ENCODE data around the gene PDE7B. TPM values are rescaled to one million over a fixed set of nuclear protein-coding genes. Genes with fewer than 3 reads are reported as not detected.

The PDE7B gene
- total and polyA plus RNA-seq, 9 of the 15 experiments (the other 6 are each of a cell fraction or from before 2014, with no cell fraction given), result 0.01 TPM; not detected in 8

DNA sequence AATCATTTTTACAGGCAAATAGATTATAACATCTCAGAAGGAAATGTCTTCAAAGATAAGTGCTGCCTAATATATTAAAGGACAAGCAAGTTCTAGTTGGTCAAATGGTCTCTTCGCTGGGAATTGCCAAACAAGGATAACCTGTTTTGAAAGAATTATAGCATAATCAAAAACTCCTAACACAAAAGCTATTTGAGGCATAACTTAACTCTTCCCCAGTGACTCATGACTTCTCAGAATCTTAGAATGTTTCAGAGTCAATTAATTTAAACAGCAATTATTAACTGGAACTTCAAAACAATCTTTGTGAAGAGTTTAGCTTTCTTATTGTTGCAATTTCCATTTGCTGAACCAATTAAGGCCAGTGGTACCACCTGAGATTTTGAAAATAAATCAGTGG is 272.0 kb downstream of the PDE7B start:
- ChIA-PET POLR2A (interaction anchor here (0.9 kb wide), 1 partner anchor 57 kb away, joined by 3 read pairs; no protein-coding TSS in a partner anchor), CTCF (ENCODE audit: low intra/inter-chr PET ratio) (no interaction called here)
- H3K4me2 ChIP-seq (ENCODE audit: insufficient read depth, low read length), result no peak overlapping the region
- no peak overlapping the region for H3K4me3 ChIP-seq
- in situ Hi-C loops (cut with MboI) (no loop called here), intact Hi-C loops (cut with micrococcal nuclease) (no loop called here)
- ATAC-seq, result no peak
- H3K27me3 ChIP-seq (ENCODE audit: control insufficient read depth in 2 of 2, insufficient read depth in 2 of 2, low read length in 2 of 2), result no peaks in the 10 kb centered on the region; a peak in 1 of 5 replicates
- DNase-seq (ENCODE audit: extremely low read depth in 1 of 4, low spot score in 3 of 4), result no peak
- no peak for TF ChIP-seq ZNF766 (CRISPR knock-in tag; conservative IDR thresholded peaks at IDR 0.05)
- no peak overlapping the region for H3K9ac ChIP-seq (ENCODE audit: insufficient read depth in 1 of 2, low read depth in 2 of 2, low read length in 2 of 2)
- 4% methylated on average over 1 of the region's 1 CpG for WGBS (ENCODE audit: insufficient coverage, low coverage, missing lambda C conversion rate)
- H4K20me1 ChIP-seq (replicated peaks; ENCODE audit: control insufficient read depth, insufficient read depth, low read length), result no peaks in the 10 kb centered on the region
- H3K9me3 ChIP-seq (replicated peaks; ENCODE audit: control insufficient read depth, insufficient read depth, low read depth, low read length), result no peaks in the 10 kb centered on the region
- H3K4me1 ChIP-seq (replicated peaks in 1 of 2; ENCODE audit: control insufficient read depth in 2 of 2, insufficient read depth in 2 of 2, low read length in 2 of 2), result no peaks in the 10 kb centered on the region
- H3K36me3 ChIP-seq (ENCODE audit: control insufficient read depth, insufficient read depth, low read length), result no peaks in the 10 kb centered on the region
- H3K9me1 ChIP-seq (ENCODE audit: control insufficient read depth, insufficient read depth, low read length), result no peaks in the 10 kb centered on the region
- H3K27ac ChIP-seq (ENCODE audit: extremely low read depth, low read depth, low read length), result no peak overlapping the region
- H2AFZ ChIP-seq (ENCODE audit: low read depth, low read length), result no peak overlapping the region
- BruUV-seq (replicated peaks), result no TSS peak
- no peak for FAIRE-seq
- H3K79me2 ChIP-seq (ENCODE audit: control insufficient read depth, insufficient read depth, low read length), result no peaks in the 10 kb centered on the region

- Histone ChIP-seq H3K79me2 (ENCODE audit: control insufficient read depth, insufficient read depth, low read length) (no peaks in the 10 kb centered on the region), H3K27me3 (ENCODE audit: control insufficient read depth in 2 of 2, insufficient read depth in 2 of 2, low read length in 2 of 2) (no peaks in the 10 kb centered on the region; a peak in 1 of 5 replicates), H3K4me1 (replicated peaks in 1 of 2; ENCODE audit: control insufficient read depth in 2 of 2, insufficient read depth in 2 of 2, low read length in 2 of 2) (no peaks in the 10 kb centered on the region), H2AFZ (ENCODE audit: low read depth, low read length) (no peak overlapping the region), H3K36me3 (ENCODE audit: control insufficient read depth, insufficient read depth, low read length) (no peaks in the 10 kb centered on the region), H3K9me3 (replicated peaks; ENCODE audit: control insufficient read depth, insufficient read depth, low read depth, low read length) (no peaks in the 10 kb centered on the region), H3K4me3 (no peak overlapping the region), H3K9ac (ENCODE audit: insufficient read depth in 1 of 2, low read depth in 2 of 2, low read length in 2 of 2) (no peak overlapping the region), H3K4me2 (ENCODE audit: insufficient read depth, low read length) (no peak overlapping the region), H4K20me1 (replicated peaks; ENCODE audit: control insufficient read depth, insufficient read depth, low read length) (no peaks in the 10 kb centered on the region), H3K9me1 (ENCODE audit: control insufficient read depth, insufficient read depth, low read length) (no peaks in the 10 kb centered on the region), H3K27ac (ENCODE audit: extremely low read depth, low read depth, low read length) (no peak overlapping the region)
- FAIRE-seq, result no peak
- DNase-seq (ENCODE audit: extremely low read depth in 1 of 4, low spot score in 3 of 4), result no peak
- ChIA-PET POLR2A (no interaction called here), CTCF (ENCODE audit: low intra/inter-chr PET ratio) (no interaction called here)
- 7% methylated on average over 2 of the region's 2 CpGs for WGBS (ENCODE audit: insufficient coverage, low coverage, missing lambda C conversion rate)
- no TSS peak for BruUV-seq (replicated peaks)
- intact Hi-C loops (cut with micrococcal nuclease), result no loop called here
- in situ Hi-C loops (cut with MboI), result no loop called here
- no peak for ATAC-seq
- no peak for TF ChIP-seq TEAD2 (tag; IDR thresholded peaks at IDR 0.05)
- no peak for TF ChIP-seq SIRT6 (IDR thresholded peaks at IDR 0.05; ENCODE audit: low read depth, low read length)
- no peak for TF ChIP-seq RB1 (IDR thresholded peaks at IDR 0.05; ENCODE audit: low read depth)
- TF ChIP-seq, protein P1, sequence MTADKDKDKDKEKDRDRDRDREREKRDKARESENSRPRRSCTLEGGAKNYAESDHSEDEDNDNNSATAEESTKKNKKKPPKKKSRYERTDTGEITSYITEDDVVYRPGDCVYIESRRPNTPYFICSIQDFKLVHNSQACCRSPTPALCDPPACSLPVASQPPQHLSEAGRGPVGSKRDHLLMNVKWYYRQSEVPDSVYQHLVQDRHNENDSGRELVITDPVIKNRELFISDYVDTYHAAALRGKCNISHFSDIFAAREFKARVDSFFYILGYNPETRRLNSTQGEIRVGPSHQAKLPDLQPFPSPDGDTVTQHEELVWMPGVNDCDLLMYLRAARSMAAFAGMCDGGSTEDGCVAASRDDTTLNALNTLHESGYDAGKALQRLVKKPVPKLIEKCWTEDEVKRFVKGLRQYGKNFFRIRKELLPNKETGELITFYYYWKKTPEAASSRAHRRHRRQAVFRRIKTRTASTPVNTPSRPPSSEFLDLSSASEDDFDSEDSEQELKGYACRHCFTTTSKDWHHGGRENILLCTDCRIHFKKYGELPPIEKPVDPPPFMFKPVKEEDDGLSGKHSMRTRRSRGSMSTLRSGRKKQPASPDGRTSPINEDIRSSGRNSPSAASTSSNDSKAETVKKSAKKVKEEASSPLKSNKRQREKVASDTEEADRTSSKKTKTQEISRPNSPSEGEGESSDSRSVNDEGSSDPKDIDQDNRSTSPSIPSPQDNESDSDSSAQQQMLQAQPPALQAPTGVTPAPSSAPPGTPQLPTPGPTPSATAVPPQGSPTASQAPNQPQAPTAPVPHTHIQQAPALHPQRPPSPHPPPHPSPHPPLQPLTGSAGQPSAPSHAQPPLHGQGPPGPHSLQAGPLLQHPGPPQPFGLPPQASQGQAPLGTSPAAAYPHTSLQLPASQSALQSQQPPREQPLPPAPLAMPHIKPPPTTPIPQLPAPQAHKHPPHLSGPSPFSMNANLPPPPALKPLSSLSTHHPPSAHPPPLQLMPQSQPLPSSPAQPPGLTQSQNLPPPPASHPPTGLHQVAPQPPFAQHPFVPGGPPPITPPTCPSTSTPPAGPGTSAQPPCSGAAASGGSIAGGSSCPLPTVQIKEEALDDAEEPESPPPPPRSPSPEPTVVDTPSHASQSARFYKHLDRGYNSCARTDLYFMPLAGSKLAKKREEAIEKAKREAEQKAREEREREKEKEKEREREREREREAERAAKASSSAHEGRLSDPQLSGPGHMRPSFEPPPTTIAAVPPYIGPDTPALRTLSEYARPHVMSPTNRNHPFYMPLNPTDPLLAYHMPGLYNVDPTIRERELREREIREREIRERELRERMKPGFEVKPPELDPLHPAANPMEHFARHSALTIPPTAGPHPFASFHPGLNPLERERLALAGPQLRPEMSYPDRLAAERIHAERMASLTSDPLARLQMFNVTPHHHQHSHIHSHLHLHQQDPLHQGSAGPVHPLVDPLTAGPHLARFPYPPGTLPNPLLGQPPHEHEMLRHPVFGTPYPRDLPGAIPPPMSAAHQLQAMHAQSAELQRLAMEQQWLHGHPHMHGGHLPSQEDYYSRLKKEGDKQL (CRISPR knock-in tag; IDR thresholded peaks at IDR 0.05; ENCODE audit: borderline replicate concordance), result no peak
- no peak for TF ChIP-seq NCOA1 (IDR thresholded peaks at IDR 0.05; ENCODE audit: low read depth)
- TF ChIP-seq KLF13 (tag; IDR thresholded peaks at IDR 0.05; ENCODE audit: borderline replicate concordance, low read depth), result no peak
- TF ChIP-seq THRB (CRISPR knock-in tag; conservative IDR thresholded peaks at IDR 0.05), result no peak
- no peak for TF ChIP-seq KLF1 (tag; IDR thresholded peaks at IDR 0.05)
- TF ChIP-seq ZNF174 (CRISPR knock-in tag; IDR thresholded peaks at IDR 0.05), result no peak
Measured at GRCh38 chr6:136125585-136125984, 274.1 kb downstream of the PDE7B start.
